HG03469 (cell line): Measurements from ENCODE around the gene KAT14.
"Not testable (repeated sequence)": the region's sequence is repeated elsewhere in the genome, so short reads cannot be mapped to it uniquely, and the experiment has no call there.

ENCODE experiments used
- ATAC-seq: cut with Tn5 transposase; IDR thresholded peaks from one replicate; pipeline ENCODE4 v1.9.1; 2021; ENCODE audit warnings: mild to moderate bottlenecking, moderate library complexity, moderate number of reproducible peaks; ENCODE audit not compliant: unreplicated experiment

The KAT14 gene

DNA sequence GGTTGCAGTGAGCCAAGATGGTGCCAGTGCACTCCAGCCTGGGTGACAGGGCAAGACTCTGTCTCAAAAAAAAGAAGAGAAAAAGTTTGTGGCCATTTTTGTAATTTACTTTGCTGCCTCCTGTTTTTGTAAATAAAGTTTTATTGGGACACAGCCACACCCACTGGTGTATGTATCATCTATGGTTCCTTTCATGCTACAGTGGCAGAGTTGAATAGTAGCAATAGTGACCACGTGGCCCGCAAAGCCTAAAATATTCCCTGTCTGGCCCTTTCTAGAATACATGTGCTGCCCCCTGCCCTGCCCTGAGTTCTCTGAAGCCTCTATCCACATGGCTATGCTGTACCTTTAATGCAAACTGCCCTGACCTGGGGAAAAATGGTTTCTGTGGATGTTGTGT, 75.3 kb downstream of the KAT14 start:
- ATAC-seq: no peak

DNA sequence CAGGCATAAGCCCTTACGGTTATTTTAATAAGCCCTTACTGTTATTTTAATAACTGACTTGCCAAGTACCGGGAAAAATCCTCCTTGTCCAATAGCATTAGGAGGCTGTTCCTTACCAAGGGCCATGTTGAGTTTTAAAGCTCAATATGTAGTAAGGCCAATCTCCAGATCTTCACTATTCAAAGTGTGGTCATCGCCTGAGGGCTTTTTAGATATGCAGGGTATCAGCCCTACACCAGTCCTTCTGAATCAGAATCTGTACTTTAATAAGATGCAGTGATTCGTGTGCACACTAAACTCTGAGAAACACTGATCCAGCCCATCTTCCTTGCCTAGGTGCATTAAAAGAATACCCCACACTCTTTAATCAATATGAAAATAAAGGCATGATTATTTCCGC, 77.9 kb downstream of the KAT14 start:
- no peak for ATAC-seq

DNA sequence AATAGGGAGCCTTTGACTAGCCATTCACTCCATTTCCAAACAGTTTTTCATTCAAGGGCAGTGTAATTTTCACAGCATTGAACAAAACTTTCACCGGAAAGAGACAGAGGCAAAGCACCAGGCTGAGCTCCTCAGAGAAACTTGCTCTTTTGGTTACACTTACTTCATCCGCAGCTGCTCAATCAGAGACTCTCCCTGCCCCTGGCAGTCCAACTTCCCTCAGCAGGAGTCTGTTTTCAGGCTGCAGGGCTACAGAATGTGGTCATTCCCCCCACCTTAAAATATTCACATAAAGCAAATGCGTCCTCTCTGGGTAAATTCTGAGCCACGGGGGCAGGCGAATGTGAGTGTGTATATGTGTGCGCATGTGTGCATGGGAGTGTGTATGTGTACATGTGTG, 80.6 kb downstream of the KAT14 start:
- ATAC-seq: no peak

DNA sequence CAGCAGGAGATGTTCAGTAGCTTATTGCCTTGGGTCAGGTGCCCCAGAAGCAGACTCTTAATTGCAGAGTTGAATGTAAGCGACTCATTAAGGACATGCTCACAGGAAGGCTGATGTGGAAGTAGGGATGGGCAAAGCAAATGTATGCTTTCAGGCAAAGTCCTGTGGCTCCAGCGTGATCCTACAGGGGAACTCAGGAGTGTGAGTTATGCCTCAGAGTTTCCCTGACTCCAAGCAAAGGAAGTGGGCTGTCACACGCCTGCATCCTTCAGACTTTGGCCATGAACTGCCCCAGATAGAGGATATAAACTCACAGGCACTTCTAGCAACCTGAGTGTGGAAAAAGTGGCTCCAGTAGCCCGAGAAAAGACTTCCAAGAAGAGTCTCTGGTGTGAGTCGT, 85.7 kb downstream of the KAT14 start:
- no peak for ATAC-seq

DNA sequence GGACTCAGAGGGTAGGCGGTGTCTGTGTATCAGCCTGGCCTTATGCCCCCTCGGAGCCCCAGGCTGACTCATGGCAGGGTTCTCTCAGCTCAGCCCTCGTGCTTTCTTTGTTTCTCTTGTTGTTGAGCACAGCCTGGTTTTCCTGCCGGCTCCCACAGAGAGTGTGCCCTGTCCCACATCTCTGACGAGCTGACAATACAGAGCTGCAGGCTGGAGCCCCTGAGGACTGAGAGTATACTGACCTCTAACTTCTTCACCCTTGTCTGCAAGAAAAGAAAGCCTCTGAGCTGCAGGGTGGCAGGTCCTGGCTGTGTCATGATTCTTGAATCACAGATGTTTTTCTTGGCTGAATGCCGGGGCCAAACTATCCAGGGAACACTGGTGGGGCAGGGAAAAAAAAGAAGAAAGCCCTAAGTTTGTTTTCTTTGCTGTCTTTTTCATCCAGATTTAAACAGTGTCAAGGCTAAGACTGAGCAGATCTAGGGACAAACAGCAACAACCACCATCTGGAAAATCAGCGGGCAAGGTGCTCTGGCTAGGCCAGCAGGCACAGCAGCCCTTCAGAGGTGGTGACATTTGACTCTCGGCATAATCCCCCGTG, 87.4 kb downstream of the KAT14 start:
- no peak for ATAC-seq

DNA sequence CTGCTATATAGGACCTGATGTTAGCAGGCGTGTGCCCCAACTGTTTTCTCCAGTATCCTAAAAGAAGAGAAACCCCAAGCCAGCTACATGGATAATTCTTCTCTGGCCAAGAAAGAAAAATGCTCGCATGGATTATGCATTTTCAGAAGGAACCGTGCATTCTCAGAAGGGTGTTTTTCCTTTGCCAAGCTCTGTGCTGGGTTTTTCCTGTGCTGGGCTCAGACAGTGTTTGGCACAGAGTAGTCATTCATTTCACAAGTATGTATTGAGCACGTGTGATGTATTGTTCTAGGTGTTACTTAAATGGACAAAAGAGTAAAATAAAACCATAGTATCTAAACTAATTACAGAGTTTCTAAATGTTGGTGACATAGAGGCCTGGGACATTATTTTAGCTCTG, 88.0 kb downstream of the KAT14 start:
- no peak for ATAC-seq

DNA sequence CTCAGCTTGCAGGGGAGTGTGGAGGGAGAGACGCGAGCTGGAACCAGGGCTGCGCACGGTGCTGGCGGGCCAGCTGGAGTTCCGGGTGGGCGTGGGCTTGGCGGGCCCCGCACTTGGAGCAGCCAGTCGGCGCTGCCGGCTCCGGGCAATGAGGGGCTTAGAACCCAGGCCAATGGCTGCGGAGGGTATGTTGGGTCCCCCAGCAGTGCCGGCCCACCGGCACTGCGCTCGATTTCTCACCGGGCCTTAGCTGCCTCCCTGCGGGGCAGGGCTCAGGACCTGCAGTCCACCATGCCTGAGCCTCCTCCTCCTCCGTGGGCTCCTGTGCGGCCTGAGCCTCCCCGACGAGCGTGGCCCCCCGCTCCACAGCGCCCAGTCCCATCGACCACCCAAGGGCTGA, 89.1 kb downstream of the KAT14 start:
- ATAC-seq: not testable (repeated sequence)

DNA sequence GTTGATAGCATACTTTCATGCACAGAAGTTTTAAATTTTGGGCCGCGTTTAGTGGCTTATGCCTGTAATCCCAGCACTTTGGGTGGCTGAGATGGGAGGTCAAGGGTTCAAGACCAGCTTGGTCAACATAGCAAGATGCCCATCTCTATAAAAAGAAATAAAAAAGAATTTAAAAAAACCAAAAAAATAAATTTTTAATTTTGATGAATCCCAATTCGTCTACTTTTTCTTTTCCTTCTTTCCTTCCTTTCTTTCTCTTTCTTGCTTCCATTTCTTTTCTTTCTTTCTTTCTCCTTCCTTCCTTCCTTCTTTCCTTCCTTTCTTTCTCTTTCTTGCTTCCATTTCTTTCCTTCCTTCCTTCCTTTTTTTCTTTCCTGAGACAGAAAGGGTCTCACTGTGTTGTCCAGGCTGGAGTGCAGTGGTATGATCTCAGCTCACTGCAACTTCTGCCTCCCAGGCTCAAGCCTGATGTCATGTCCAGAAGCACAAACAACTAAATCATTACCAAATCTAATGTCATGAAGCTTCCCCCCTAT, 95.8 kb downstream of the KAT14 start:
- no peak for ATAC-seq
